Measurements from ENCODE around the gene CDKAL1.

Gene CDKAL1

DNA sequence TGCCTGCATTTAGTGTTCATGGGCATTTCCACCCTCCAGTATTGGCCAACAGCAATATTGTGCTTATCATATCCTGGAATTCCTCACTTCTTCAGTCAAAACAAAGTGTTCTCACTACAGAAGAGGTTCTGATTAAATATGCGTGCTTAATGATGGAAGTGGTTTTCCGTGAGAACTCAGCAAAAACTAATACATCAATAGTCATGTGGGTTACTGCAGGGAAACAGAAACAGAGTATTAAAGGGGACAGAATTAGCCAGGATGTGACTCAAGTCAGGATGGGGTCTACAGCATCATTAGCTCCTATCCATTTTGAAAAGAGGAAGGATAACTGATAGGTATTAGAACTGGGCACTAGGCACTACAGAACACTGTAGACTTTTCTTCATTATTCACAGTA is 384.6 kb downstream of the CDKAL1 start:
- TF ChIP-seq YY1 (IDR thresholded peaks at IDR 0.05; ENCODE audit: low read depth): no peak
- TF ChIP-seq CEBPB (IDR thresholded peaks at IDR 0.05): no peak
- TF ChIP-seq TAF1 (IDR thresholded peaks at IDR 0.05; ENCODE audit: low read depth): no peak
- no peak for TF ChIP-seq EP300 (IDR thresholded peaks at IDR 0.05; ENCODE audit: borderline replicate concordance)
- no peak for TF ChIP-seq ZBTB7A (IDR thresholded peaks at IDR 0.05; ENCODE audit: low read depth)
- no peak for TF ChIP-seq NFIC (IDR thresholded peaks at IDR 0.05)
- TF ChIP-seq, protein P1, sequence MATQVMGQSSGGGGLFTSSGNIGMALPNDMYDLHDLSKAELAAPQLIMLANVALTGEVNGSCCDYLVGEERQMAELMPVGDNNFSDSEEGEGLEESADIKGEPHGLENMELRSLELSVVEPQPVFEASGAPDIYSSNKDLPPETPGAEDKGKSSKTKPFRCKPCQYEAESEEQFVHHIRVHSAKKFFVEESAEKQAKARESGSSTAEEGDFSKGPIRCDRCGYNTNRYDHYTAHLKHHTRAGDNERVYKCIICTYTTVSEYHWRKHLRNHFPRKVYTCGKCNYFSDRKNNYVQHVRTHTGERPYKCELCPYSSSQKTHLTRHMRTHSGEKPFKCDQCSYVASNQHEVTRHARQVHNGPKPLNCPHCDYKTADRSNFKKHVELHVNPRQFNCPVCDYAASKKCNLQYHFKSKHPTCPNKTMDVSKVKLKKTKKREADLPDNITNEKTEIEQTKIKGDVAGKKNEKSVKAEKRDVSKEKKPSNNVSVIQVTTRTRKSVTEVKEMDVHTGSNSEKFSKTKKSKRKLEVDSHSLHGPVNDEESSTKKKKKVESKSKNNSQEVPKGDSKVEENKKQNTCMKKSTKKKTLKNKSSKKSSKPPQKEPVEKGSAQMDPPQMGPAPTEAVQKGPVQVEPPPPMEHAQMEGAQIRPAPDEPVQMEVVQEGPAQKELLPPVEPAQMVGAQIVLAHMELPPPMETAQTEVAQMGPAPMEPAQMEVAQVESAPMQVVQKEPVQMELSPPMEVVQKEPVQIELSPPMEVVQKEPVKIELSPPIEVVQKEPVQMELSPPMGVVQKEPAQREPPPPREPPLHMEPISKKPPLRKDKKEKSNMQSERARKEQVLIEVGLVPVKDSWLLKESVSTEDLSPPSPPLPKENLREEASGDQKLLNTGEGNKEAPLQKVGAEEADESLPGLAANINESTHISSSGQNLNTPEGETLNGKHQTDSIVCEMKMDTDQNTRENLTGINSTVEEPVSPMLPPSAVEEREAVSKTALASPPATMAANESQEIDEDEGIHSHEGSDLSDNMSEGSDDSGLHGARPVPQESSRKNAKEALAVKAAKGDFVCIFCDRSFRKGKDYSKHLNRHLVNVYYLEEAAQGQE (IDR thresholded peaks at IDR 0.05; ENCODE audit: low read depth): no peak
- TF ChIP-seq TCF12 (IDR thresholded peaks at IDR 0.05; ENCODE audit: low read depth): no peak
- no peak for TF ChIP-seq RAD21 (IDR thresholded peaks at IDR 0.05; ENCODE audit: low read depth)
- TF ChIP-seq EGR1 (IDR thresholded peaks at IDR 0.05): no peak
- no peak for TF ChIP-seq TEAD4 (IDR thresholded peaks at IDR 0.05)
- no peak for TF ChIP-seq CREB1 (IDR thresholded peaks at IDR 0.05; ENCODE audit: low read depth)
- TF ChIP-seq, protein P2, sequence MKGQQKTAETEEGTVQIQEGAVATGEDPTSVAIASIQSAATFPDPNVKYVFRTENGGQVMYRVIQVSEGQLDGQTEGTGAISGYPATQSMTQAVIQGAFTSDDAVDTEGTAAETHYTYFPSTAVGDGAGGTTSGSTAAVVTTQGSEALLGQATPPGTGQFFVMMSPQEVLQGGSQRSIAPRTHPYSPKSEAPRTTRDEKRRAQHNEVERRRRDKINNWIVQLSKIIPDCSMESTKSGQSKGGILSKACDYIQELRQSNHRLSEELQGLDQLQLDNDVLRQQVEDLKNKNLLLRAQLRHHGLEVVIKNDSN (IDR thresholded peaks at IDR 0.05): no peak
- TF ChIP-seq FOXM1 (IDR thresholded peaks at IDR 0.05; ENCODE audit: borderline replicate concordance, low read depth): no peak
- TF ChIP-seq, protein P3, sequence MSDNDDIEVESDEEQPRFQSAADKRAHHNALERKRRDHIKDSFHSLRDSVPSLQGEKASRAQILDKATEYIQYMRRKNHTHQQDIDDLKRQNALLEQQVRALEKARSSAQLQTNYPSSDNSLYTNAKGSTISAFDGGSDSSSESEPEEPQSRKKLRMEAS (IDR thresholded peaks at IDR 0.05): no peak

DNA sequence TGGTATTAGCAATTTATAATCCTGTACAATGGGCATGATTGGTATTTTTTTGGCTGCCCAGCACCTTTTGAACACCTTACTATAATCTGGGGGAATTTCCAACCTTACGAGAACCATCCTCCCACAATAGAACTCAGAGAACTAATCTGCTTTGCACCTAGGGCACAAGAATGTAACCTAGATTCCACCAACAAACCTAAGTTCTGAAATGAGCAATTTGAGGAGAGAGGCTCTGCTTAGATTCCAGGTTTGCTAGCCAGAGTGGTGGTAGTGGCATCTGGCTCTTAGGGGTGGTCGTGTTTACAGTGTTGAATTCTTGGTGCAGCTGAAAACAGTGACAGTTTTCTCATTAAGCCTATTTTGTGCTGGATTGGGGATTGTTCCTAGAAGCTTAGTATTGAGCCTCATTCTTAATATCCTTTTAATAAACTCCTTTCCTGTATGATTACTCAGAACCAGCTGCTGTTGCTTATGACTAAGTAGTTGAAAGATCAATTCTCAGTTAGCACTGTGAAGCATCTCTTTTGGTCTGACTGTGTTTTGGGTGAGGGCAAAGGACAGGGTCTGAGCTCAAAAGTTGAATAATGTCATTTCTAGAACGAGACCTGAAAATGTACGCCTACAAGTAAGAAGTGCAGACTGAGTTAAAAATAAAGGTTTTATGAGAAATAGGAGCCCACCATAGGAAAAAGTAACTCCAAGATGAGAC is 385.6 kb downstream of the CDKAL1 start:
- TF ChIP-seq EGR1 (IDR thresholded peaks at IDR 0.05) (no peak), CREB1 (IDR thresholded peaks at IDR 0.05; ENCODE audit: low read depth) (no peak), EP300 (IDR thresholded peaks at IDR 0.05; ENCODE audit: borderline replicate concordance) (no peak)
- TF ChIP-seq, protein P2 (IDR thresholded peaks at IDR 0.05): no peak
- TF ChIP-seq, protein P3 (IDR thresholded peaks at IDR 0.05): no peak

DNA sequence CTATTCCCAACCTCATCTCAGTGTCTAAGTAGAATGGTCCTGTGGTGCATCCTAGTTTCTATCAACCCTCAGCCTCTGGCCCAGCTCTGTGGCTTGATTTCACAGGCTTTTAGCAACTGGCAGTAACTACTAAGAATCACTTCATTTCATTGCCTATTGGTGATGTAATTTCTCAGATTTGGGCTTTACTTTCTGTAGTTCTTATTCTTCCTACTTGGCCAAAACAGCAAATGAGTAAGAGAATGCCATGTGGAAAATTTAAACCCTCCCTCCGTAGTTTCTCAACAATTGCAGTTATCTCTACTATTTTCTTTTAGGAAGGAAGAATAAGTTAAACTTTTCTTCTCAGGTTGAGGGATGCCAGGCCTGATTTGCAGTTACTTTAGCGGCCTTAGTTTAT is 387.3 kb downstream of the CDKAL1 start:
- TF ChIP-seq CREB1 (IDR thresholded peaks at IDR 0.05; ENCODE audit: low read depth): no peak
- no peak for TF ChIP-seq ZBTB7A (IDR thresholded peaks at IDR 0.05; ENCODE audit: low read depth)
- TF ChIP-seq, protein P2 (IDR thresholded peaks at IDR 0.05): no peak
- TF ChIP-seq, protein P1 (IDR thresholded peaks at IDR 0.05; ENCODE audit: low read depth): no peak
- TF ChIP-seq, protein P3 (IDR thresholded peaks at IDR 0.05): no peak
- TF ChIP-seq RAD21 (IDR thresholded peaks at IDR 0.05; ENCODE audit: low read depth): no peak
- TF ChIP-seq TAF1 (IDR thresholded peaks at IDR 0.05; ENCODE audit: low read depth): no peak
- TF ChIP-seq NFIC (IDR thresholded peaks at IDR 0.05): no peak
- no peak for TF ChIP-seq FOXM1 (IDR thresholded peaks at IDR 0.05; ENCODE audit: borderline replicate concordance, low read depth)
- TF ChIP-seq EP300 (IDR thresholded peaks at IDR 0.05; ENCODE audit: borderline replicate concordance): no peak
- no peak for TF ChIP-seq TEAD4 (IDR thresholded peaks at IDR 0.05)
- no peak for TF ChIP-seq YY1 (IDR thresholded peaks at IDR 0.05; ENCODE audit: low read depth)
- TF ChIP-seq EGR1 (IDR thresholded peaks at IDR 0.05): no peak
- TF ChIP-seq TCF12 (IDR thresholded peaks at IDR 0.05; ENCODE audit: low read depth): no peak
- TF ChIP-seq CEBPB (IDR thresholded peaks at IDR 0.05): no peak

DNA sequence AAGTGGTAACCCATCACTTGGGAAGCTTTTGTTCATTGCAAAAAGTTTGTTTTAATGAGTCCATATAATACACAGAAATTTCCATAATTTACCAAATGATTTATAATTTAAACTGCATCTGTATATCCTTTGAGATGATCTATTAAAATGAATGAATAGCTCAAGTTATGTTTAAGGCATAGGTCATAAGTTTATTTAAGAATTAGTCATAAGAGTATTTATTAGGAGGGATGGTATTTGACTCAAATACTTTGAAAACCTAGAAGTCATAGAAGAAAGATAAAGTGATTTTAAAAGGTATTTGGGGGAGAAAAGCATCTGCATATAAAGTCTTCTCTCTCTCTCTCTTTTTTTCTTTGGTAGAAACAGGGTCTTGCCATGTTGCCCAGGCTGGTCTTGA is 388.5 kb downstream of the CDKAL1 start:
- TF ChIP-seq RAD21 (IDR thresholded peaks at IDR 0.05; ENCODE audit: low read depth): no peak

DNA sequence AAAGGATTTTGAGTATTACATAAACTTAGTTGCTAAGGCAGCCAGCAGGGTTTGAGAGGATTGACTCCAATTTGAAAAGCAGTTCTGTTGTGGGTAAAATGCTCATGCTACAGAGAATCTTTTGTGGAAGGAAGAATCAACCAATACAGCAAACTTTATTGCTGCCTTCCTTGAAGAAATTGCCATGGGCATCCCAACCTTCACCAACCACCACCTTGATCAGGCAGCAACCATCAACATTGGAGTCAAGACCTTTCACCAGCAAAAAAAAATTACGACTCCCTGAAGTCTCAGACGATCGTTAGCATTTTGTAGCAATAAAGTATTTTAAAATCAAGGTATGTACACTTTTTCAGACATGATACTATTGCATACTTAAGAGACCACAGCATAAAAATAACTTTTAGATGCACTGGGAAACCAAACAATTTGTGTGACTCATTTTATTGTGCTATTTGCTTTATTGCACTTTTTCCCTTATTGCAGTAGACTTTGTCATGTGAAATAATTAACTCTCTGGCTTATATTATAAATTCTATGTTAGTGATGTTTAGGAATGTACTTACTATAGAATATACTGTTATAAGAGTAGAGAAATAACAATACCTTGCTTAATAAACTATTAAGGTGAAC is 390.8 kb downstream of the CDKAL1 start:
- no peak for TF ChIP-seq CREB1 (IDR thresholded peaks at IDR 0.05; ENCODE audit: low read depth)
- TF ChIP-seq, protein P2 (IDR thresholded peaks at IDR 0.05): no peak
- no peak for TF ChIP-seq TCF12 (IDR thresholded peaks at IDR 0.05; ENCODE audit: low read depth)
- TF ChIP-seq TEAD4 (IDR thresholded peaks at IDR 0.05): no peak
- TF ChIP-seq YY1 (IDR thresholded peaks at IDR 0.05; ENCODE audit: low read depth): no peak
- no peak for TF ChIP-seq RAD21 (IDR thresholded peaks at IDR 0.05; ENCODE audit: low read depth)
- TF ChIP-seq, protein P3 (IDR thresholded peaks at IDR 0.05): no peak
- TF ChIP-seq, protein P1 (IDR thresholded peaks at IDR 0.05; ENCODE audit: low read depth): no peak
- TF ChIP-seq ZBTB7A (IDR thresholded peaks at IDR 0.05; ENCODE audit: low read depth): no peak
- TF ChIP-seq EP300 (IDR thresholded peaks at IDR 0.05; ENCODE audit: borderline replicate concordance): no peak
- TF ChIP-seq TAF1 (IDR thresholded peaks at IDR 0.05; ENCODE audit: low read depth): no peak
- TF ChIP-seq FOXM1 (IDR thresholded peaks at IDR 0.05; ENCODE audit: borderline replicate concordance, low read depth): no peak
- no peak for TF ChIP-seq EGR1 (IDR thresholded peaks at IDR 0.05)
- TF ChIP-seq NFIC (IDR thresholded peaks at IDR 0.05): no peak
- TF ChIP-seq CEBPB (IDR thresholded peaks at IDR 0.05): no peak
